GM19025 (cell line): ENCODE results near the gene KRTAP5-8.
"Not testable (repeated sequence)": the region's sequence is repeated elsewhere in the genome, so short reads cannot be mapped to it uniquely, and the experiment has no call there.

Source experiments
- ATAC-seq: cut with Tn5 transposase; IDR thresholded peaks from one replicate; pipeline ENCODE4 v1.9.1; 2021; ENCODE audit warnings: mild to moderate bottlenecking, low read depth, moderate library complexity; ENCODE audit not compliant: unreplicated experiment

The KRTAP5-8 gene

DNA sequence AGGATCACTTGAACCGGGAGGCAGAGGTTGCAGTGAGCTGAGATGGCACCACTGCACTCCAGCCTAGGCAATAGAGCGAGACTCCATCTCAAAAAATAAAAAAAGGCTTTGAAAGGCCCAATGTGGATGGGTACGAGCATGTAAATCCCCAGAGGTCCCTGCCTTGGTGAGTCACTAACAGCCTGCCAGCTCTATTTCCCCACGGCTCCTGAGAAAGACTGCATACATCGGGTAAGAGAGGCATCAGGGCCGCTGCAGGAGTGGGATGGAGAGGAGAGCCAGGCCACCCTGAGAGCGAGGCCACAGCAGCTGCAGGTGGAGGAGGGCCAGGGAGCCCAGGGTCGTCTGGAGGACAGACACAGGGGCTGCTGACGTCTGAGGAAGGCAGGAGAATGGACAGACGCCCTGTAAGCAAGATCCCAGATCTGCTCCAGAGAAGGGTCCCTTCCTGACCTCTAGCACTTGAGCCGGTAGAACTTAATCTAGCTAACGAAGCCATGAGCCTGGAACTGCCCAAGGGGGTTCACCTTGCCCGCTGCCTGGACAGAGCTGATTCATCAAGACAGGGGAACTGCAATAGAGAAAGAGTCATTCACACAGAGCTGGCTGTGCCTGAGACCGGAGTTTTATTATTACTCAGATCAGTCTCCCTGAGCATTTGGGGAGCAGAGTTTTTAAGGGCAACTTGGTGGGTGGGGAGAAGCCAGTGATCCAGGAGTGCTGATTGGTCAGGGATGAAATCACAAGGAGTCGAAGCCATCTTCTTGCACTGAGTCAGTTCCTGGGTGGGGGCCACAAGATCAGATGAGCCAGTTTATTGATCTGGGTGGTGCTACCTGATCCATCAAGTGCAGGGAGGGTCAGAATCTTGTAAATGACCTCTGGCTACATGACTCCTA is 5.3 kb downstream of the KRTAP5-8 start:
- no peak for ATAC-seq

DNA sequence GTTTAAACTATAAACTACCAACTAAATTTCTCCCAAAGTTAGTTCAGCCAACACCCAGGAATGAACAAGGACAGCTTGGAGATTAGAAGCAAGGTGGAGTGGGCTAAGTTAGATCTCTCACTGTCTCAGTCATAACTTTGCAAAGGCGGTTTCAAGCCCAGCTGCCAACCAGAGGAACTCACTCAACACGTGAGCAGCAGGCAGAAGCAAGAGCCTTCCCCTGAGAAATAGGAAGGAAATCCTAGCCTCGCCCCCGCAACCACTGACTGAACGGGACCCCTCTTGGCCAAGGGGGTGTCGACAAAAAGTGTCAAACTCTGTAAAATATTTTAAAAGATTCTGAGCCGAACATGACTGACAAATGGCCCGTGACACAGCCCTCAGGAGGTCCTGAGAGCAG is 6.0 kb downstream of the KRTAP5-8 start:
- ATAC-seq: no peak

DNA sequence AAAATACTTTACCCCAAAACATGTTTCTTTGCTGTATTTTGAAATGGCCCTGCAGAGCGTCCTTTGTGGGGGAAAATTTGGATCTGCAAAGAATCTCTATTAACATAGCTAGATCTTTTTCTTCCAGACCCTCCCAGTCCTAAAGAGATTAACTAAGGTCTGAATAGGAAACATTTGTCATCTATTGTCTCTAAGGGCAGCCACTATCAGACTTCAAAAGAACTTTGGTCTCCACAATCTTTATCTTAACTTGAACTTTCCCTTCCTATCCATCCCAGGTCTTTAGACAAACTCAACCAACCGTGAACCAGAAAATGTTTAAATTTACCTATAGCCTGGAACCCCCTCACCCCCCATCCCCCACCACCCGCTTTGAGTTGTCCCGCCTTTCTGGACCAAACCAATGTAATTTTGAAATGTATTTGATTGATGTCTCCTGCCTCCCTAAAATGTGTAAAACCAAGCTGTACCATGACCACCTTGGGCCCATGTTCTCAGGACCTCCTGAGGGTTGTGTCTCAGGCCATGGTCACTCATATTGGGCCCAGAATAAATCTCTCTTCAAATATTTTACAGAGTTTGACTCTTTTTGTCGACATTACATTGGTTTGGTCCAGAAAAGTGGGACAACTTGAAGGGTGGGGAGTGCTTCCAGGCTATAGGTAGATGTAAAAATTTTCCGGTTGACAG is 6.8 kb downstream of the KRTAP5-8 start:
- ATAC-seq: no peak

DNA sequence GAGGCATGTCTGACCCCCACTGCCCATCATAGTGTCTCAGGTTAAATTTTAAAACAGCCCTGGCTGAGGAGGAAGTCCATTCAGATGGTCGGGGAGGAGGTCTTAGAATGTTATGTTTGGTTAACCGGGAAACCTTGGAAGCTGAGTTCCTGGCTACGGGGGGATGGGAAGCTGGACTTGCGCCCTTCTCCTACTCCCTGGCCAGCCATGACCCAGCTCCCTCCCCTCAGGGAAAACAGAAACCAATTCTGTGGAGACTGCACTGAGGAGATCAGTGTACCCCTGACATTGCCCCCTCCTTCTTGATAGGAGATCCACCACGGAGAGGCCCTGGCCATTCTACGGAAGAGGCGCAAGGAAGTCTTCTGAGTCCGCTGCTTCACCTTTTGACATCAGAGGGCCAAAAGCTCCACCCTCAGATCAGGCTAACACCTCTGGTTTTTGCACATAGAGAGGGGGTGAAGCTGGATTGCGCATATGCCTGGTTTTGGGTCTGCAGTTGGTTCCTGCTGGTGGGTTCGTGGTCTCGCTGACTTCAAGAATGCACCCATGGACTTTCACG is 7.7 kb downstream of the KRTAP5-8 start:
- ATAC-seq: no peak

DNA sequence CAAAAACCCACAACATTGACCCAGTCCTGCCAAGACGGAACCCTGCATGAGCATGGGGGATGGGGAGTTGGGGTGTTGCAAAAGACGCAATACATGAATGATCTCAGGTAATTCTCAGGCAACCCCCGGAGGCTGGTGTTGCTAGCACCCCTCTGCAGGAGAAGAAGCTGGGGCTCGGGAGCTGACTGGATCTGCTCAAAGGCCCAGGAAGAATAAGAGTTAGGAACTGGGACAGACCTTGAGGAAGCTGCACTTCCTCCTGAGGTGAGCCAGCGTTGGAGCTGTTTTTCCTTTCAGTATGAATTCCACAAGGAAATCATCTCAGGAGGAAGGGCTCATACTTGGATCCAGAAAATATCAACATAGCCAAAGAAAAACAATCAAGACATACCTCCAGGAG is 10.3 kb downstream of the KRTAP5-8 start, which contains the start of gene KRTAP5-9:
TSS of gene KRTAP5-9 (plus strand) at position 301 of the 400 bp plus-strand sequence. CDS start 238 bp downstream, outside the sequence.
- ATAC-seq: no peak

DNA sequence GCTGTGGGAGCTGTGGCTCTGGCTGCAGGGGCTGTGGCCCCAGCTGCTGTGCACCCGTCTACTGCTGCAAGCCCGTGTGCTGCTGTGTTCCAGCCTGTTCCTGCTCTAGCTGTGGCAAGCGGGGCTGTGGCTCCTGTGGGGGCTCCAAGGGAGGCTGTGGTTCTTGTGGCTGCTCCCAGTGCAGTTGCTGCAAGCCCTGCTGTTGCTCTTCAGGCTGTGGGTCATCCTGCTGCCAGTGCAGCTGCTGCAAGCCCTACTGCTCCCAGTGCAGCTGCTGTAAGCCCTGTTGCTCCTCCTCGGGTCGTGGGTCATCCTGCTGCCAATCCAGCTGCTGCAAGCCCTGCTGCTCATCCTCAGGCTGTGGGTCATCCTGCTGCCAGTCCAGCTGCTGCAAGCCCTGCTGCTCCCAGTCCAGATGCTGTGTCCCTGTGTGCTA is 10.9 kb downstream of the KRTAP5-8 start:
- ATAC-seq: no peak

DNA sequence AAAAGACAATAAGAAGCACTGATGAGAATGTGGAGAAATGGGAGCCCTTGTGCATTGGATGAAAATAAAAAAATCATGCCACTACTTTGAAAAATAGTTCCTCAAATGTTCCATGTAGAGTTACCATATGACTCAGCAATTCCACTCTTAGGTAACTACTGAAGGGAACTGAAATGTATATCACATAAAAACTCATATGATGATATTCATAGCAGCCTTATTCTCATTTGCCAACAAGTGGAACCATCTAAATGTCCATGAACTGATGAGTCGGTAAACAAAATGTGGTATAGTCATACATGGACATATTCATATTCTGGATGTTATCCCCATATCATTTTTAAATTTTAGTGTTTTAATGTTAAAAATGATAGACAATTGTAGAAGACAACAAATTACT is 13.9 kb downstream of the KRTAP5-8 start:
- no peak for ATAC-seq

DNA sequence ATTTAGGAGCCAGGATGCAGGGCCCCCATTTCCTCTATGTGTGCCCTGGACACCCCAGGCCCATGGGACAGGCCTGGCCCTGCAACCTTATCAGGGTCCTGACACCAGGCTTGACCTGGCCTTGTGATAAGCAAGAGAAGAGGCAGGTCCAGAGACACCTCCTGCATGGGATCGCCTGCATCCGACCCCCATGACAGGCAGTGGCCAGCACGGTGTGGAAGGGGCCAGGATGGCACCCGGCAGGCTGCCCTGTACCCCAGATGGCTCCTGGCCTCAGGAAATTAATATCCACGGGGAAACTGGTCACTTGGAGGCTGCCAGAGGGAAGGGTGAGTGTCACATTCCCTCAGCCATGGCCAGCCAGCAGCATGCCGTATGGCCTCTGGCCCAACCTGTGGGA is 17.2 kb downstream of the KRTAP5-8 start:
- no peak for ATAC-seq

DNA sequence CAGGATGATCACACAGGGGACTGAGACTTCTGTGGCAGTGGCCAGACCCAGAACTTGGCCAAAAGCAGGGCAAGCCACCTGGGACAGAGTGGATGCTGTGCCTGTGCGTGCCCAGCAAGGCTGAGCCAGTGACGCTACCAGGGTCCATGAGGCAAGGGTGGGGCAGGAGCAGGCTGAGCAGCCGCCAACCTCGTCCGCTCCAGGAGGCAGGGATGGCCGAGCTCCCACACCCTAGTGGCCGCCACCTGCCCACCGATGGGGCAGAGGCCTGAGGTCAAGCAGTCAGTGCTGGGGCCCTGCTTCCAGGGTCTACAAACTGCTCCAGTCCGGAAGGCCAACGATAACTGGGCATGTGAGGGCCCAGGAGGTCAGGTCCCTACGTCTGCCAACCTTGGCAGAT is 17.7 kb downstream of the KRTAP5-8 start:
- no peak for ATAC-seq

DNA sequence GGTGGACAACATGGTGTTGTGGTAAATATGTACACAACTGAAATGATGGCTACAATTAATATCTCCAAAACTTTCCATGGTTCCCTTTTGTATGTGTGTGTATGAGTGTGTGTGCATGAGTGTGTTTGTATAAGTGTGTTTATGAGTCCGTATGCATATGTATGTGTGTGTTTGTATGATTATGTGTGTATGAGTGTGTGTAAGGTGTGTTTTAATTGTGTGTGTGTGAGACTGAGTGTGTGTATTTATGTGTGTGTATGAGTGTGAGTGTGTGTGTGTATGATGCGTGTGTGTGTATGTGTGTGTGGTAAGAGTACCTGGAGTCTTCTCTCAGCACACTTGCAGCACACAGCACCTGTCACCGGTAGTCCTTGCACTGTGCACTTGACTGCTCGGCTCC is 18.2 kb downstream of the KRTAP5-8 start:
- no peak for ATAC-seq

DNA sequence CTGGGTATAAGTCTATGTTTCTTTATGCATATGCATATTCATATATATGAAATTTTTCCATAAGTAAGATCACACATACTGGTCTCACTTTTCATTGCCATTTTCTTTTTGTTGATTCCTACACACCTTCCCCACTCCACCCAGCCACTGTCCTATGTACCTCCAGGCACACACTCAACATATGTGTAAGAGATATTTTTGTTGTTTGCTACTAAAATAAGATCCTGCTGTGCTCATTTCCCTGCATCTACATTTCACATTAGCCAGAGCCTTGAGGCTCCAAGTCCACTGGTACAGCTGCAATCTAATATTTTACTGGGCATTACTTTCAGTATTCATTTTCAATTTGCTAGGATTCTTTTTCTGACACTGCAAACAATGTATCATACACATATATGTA is 19.4 kb downstream of the KRTAP5-8 start:
- no peak for ATAC-seq

DNA sequence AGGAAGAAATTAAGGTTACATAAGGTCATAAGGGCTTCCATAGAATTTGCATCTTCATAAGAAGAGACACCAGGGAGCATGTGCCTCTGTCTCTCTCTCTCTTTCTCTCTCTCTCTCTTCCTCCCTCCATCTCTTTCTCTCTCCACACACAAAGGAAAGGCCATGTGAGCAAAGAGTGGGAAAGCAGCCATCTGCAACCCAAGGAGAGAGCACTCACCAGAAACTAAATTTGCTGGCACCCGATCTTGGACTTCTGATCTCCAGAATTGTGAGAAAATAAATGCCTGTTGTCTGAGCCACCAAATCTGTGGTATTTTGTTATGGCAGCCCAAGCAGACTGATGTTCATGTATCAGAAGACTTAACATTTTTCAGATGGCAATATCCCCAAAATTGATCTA is 21.2 kb downstream of the KRTAP5-8 start:
- no peak for ATAC-seq

DNA sequence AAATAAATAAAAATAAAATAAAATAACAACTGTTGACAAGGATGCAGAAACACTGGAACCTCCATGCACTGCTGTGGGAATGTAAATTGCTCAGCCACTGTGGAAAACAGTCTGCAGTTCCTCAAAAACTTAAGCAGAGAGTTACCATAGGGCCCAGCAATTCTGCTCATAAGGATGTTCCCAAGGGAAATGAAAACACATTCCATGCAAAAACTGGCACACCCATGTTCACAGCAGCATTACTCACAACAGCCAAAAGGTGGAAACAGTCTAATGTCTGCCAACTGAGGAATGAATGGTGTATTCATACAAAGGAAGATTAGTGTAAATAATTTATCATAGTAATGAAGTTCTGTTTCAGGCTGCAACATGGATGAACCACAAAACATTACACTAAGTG is 24.3 kb downstream of the KRTAP5-8 start:
- no peak for ATAC-seq

DNA sequence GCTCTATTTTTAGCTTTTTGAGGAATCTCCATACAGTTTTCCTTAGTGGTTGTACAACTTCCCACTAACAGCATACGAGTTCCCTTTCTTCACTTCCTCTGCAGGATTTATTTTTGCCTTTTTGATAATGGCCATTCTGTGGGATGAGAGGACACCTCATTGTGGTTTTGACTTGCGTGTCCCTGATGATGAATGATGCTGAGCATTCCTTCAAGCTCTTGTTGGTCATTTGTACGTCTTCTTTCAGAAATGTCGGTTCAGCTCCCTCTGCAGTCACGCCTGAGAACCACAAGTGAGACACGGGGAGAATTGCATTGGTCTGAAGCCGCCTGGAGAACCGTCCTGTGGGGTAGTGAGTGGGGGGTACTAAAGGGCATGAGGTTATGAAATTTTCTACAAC is 25.6 kb downstream of the KRTAP5-8 start:
- no peak for ATAC-seq

DNA sequence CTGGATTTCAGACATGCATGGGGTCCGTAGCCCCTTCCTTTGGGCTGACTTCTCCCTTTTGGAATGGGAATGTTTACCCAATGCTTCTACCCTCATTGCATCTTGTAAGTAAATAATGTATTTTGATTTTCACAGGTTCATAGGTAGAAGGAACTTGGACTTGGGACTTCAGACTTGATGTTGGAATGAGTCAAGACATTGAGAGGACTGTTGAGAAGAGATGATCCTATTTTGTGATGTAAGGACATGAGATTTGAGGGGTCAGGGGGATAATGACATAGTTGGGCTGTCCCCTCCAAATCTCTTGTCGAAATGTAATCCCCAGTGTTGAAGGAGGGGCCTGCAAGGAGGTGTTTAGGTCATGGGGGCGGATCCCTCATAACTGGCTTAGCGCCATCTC is 26.6 kb downstream of the KRTAP5-8 start:
- no peak for ATAC-seq

DNA sequence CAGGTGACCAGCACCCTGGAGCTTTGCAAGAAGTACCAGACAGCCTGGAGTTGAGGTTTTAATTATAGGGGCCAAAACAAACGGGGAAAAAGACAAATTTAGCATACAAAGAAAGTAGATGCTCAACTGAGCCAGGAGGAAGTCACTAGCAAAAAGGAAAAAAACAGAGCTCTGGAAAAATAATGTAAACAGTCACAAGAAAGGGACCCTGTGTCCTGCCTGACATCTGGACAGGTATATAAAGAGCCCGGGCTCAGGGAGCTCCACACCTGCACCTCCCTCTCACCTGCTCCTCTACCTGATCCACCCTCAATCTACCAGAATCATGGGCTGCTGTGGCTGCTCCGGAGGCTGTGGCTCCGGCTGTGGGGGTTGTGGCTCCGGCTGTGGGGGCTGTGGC is 27.4 kb downstream of the KRTAP5-8 start, which contains the start of gene KRTAP5-10:
TSS of gene KRTAP5-10 (plus strand) at position 301 of the 400 bp plus-strand sequence. CDS start at position 326, 25 bp downstream.
- no peak for ATAC-seq

DNA sequence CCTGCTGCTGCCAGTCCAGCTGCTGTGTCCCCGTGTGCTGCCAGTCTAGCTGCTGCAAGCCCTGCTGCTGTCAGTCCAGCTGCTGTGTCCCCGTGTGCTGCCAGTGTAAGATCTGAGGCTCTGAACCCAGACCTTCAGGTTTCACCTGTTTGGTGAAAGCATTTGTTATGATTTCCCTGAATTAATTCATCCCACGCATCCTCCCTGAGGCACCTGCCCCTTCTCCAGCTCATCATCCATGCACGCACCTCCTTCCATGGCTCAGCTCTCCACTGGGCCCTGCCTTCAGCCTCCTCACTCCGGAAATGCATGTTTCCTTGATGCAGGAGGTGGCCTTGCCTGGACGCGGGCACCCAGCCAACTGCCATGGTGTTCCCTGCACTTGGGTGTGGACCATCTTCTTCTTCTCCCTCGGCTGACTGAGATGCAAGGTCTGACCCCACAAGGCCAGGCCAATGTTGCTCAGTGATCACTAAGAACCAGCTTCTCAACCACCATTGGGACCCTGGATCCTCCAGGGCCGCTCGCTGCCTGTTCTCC is 28.3 kb downstream of the KRTAP5-8 start:
- no peak for ATAC-seq

DNA sequence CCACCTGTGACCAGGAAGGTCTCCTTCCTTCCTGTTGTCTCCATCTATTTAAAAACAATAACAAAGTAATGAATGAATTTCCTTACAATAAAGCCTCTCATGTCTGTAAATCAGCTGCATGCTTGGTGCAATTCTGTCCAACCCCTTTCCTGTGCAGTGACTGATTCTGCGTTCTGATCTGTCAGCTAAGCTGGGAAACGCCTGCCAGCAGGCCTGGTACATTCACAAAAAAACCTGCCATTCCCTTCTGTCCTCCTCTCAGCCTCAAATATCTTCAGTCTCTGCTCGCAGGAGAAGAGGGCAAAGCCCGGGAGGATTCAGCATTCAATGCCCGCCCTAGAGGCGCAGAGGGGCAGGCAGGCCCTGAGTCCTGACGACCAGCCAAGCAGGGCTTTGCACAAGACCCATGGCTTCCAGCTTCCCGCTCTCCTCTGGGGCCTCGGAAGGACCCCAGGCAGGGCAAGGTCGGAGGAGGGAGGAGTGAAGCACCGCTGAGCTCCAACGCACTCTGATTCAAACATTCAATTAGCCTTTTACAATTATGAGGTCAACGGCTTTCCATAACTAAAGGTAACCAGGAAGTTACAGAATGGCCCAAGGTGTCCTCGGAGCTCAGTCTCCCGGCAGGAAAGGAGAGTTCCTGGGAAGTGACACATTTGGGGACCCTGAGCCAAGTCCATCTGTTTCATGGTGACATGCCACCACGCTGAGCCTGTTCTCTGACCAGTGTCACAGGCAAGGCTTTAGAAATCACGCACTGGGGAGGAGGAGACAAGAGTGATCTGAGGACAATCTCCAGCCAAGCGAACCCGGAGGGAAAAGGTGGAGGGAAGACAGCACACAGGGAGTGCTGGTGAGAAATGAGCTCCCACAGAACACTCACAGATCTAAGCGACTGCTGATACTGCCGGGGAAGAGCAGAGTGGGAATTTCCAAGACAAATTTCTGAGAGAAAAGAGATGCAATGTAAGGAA is 29.1 kb downstream of the KRTAP5-8 start:
- not testable (repeated sequence) for ATAC-seq

DNA sequence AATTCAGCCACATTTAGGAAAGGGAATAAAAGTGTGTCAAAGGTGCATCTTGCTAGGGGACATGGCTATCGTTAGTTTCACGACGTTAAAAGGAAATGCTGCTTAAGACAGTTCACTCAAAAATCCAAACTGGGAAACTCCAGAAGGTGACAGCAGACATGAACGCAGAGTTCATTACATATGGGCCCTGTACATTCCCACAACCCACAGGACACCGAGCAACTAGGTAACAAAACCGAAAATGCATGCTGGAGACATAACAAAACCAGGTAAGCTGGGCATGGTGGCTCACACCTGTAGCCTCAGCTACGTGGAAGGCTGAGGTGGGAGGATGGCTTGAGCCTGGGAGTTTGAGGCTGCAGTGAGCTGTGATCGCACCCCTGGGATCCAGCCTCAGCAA is 29.8 kb downstream of the KRTAP5-8 start:
- ATAC-seq: not testable (repeated sequence)
